ENCODE results near the gene BMPER.

The BMPER gene

DNA sequence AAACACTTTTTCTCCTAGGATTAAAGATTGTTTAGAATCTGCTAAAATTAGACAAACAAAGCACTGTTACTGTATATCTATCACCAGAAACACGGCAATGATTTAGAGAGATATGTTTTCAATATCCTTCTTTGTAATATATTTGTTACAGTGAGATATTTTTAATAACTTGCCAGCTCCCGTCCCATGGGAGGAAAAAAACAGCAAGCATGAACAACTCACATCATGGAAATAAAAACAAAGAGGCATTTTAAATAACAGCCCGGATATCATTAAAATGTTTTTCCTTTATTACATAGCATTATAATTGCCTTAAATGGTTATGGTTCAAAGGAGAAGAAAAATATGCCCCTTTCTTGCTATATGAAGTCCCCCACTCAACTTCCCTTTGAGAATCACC, 272.1 kb downstream of the BMPER start:
- H3K4me1 Mint-ChIP-seq = no peaks in the 10 kb centered on the region
- H3K27me3 Mint-ChIP-seq = no peaks in the 10 kb centered on the region
- DNase-seq (ENCODE audit: low spot score in 2 of 2) (no peak), ATAC-seq (ENCODE audit: low read depth) (no peak)
- no peaks in the 10 kb centered on the region for H3K36me3 Mint-ChIP-seq
- no peaks in the 10 kb centered on the region for H3K9me3 Mint-ChIP-seq
- no peak overlapping the region for H3K27ac Mint-ChIP-seq
- H3K4me3 Mint-ChIP-seq = no peak overlapping the region

DNA sequence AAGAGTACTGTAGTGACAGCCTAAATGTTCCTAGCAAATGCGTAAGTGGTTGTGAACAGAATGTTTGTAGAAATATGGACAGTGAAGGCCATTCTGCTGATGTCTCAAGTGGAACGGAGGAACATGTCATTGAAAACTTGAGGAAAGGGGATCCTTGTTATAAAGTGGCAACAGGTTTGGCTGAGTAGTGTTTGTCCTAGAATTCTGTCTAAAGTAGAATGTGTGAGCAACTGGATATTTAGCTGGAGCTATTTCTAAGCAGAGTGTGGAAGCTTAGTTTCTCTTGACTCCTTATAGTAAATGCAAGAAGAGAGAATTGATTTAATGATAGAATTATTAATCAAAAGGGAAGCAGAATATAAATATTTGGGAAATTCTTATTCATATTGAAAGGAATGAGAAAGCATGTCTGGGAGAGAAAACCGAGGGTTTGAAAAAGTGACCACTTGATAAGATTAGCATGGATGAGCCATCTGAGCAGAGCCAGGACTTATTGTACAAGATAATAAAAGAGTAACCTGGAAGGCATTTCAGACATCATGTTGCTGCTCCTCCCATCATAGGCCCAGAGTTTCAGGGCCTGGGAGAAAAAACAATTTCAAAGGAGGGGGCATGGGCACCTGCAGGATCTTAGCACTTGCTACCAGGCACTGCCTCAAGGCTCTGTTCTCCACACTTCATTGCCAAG, 276.1 kb downstream of the BMPER start:
- Mint-ChIP-seq H3K27me3 (no peaks in the 10 kb centered on the region), H3K4me1 (no peaks in the 10 kb centered on the region), H3K36me3 (no peaks in the 10 kb centered on the region), H3K9me3 (no peaks in the 10 kb centered on the region), H3K27ac (no peak overlapping the region), H3K4me3 (no peak overlapping the region)
- no peak for ATAC-seq (ENCODE audit: low read depth)
- no peak for DNase-seq (ENCODE audit: low spot score in 2 of 2)

GRCh38 chr7:34184466-34184865, 279.1 kb downstream of the BMPER start:
- H3K36me3 Mint-ChIP-seq = no peaks in the 10 kb centered on the region
- no peaks in the 10 kb centered on the region for H3K27me3 Mint-ChIP-seq
- no peaks in the 10 kb centered on the region for H3K4me1 Mint-ChIP-seq
- no peak overlapping the region for H3K4me3 Mint-ChIP-seq
- ATAC-seq (ENCODE audit: low read depth) (no peak), DNase-seq (ENCODE audit: low spot score in 2 of 2) (no peak)
- H3K9me3 Mint-ChIP-seq = peaks cover 1% of the 10 kb centered on the region
- H3K27ac Mint-ChIP-seq = no peak overlapping the region

- DNase-seq (ENCODE audit: low spot score in 2 of 2) = no peak
- no peak for ATAC-seq (ENCODE audit: low read depth)
- Mint-ChIP-seq H3K36me3 (no peaks in the 10 kb centered on the region), H3K27ac (no peak overlapping the region), H3K4me3 (no peak overlapping the region), H3K4me1 (no peaks in the 10 kb centered on the region), H3K9me3 (peaks cover 2% of the 10 kb centered on the region), H3K27me3 (no peaks in the 10 kb centered on the region)
These were observed 282.5 kb downstream of the BMPER start for GRCh38 chr7:34187798-34188307.

GRCh38 chr7:34189031-34189430, 283.7 kb downstream of the BMPER start:
- no peaks in the 10 kb centered on the region for H3K27me3 Mint-ChIP-seq
- no peaks in the 10 kb centered on the region for H3K36me3 Mint-ChIP-seq
- peaks cover 2% of the 10 kb centered on the region for H3K9me3 Mint-ChIP-seq
- ATAC-seq (ENCODE audit: low read depth) = no peak
- H3K4me3 Mint-ChIP-seq = no peak overlapping the region
- no peaks in the 10 kb centered on the region for H3K4me1 Mint-ChIP-seq
- DNase-seq (ENCODE audit: low spot score in 2 of 2) = no peak
- no peak overlapping the region for H3K27ac Mint-ChIP-seq

DNA sequence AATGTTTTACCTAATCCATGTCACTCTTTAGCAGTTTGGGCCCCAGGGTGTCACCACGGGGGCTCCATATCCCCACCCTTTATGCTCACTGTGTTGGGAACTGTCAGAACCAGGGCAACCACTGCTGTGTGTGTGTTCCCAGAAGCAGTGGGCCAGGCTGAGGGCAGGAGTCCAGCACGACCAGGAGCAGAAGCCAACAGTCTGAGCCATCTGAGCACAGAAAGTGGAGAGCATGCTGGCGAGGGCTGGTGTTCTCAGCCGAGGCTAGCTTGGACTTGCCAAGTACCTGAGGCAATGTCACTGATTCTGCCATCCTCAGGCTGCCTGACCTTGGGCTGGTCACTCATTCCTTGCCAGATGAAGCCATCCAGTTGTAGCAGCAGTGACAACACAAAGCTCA, 285.0 kb downstream of the BMPER start:
- no peak for DNase-seq (ENCODE audit: low spot score in 2 of 2)
- H3K27ac Mint-ChIP-seq = no peak overlapping the region
- ATAC-seq (ENCODE audit: low read depth) = no peak
- no peaks in the 10 kb centered on the region for H3K4me1 Mint-ChIP-seq
- no peaks in the 10 kb centered on the region for H3K36me3 Mint-ChIP-seq
- peaks cover 2% of the 10 kb centered on the region for H3K9me3 Mint-ChIP-seq
- H3K4me3 Mint-ChIP-seq = no peak overlapping the region
- no peaks in the 10 kb centered on the region for H3K27me3 Mint-ChIP-seq

- no peak overlapping the region for H3K4me3 Mint-ChIP-seq
- DNase-seq (ENCODE audit: low spot score in 2 of 2) (no peak), ATAC-seq (ENCODE audit: low read depth) (no peak)
- no peaks in the 10 kb centered on the region for H3K4me1 Mint-ChIP-seq
- H3K27me3 Mint-ChIP-seq = no peaks in the 10 kb centered on the region
- no peak overlapping the region for H3K27ac Mint-ChIP-seq
- H3K36me3 Mint-ChIP-seq = no peaks in the 10 kb centered on the region
- peaks cover 2% of the 10 kb centered on the region for H3K9me3 Mint-ChIP-seq
These were observed 285.8 kb downstream of the BMPER start for GRCh38 chr7:34191162-34191561.

GRCh38 chr7:34191771-34192479, 286.6 kb downstream of the BMPER start:
- no peak for DNase-seq (ENCODE audit: low spot score in 2 of 2)
- no peak overlapping the region for H3K4me3 Mint-ChIP-seq
- no peaks in the 10 kb centered on the region for H3K4me1 Mint-ChIP-seq
- peaks cover 2% of the 10 kb centered on the region for H3K9me3 Mint-ChIP-seq
- H3K27me3 Mint-ChIP-seq = no peaks in the 10 kb centered on the region
- no peak for ATAC-seq (ENCODE audit: low read depth)
- H3K27ac Mint-ChIP-seq = no peak overlapping the region
- H3K36me3 Mint-ChIP-seq = no peaks in the 10 kb centered on the region

DNA sequence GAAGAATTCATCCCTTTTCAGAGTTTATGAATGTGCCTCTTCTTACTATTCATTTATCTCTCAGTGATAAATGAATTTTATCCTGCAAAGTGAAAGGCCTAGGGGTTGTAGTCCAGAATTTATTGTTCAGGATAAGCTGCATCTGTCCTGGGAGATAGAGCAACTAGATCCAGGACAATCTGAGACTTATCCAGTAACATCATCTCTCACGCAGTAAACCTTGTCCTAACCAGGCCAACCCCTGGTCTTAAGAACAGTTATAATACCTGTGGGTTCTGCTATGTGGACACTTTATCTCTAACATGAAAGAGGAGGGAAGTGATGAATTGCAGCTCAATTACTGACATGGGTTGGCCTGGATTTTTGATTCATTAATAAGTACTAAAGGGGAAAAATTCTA, 287.6 kb downstream of the BMPER start:
- no peaks in the 10 kb centered on the region for H3K4me1 Mint-ChIP-seq
- H3K36me3 Mint-ChIP-seq = no peaks in the 10 kb centered on the region
- H3K9me3 Mint-ChIP-seq = peaks cover 2% of the 10 kb centered on the region
- H3K4me3 Mint-ChIP-seq = no peak overlapping the region
- no peak overlapping the region for H3K27ac Mint-ChIP-seq
- DNase-seq (ENCODE audit: low spot score in 2 of 2) (no peak), ATAC-seq (ENCODE audit: low read depth) (no peak)
- no peaks in the 10 kb centered on the region for H3K27me3 Mint-ChIP-seq

DNA sequence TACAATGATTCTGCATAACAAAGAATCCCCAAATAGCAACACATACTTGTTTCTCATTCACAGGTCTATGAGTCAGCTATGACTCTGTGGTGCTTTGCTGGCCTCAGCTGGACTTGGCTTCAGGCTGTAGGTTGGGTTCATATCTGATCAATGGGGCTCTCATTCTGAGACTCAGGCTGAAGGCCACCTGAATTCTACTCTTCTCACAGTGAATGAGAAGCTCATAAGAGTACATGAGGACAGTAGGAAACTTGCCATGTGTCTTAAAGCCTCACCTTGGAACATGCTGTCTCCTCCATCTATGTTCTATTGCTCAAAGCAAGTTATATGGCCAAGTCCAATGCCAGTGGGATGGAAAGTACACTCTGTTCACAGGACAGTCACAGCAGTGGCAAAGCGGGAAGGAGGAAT, 292.9 kb downstream of the BMPER start:
- ATAC-seq (ENCODE audit: low read depth) = no peak

More for the DNA sequence above, 292.9 kb downstream of the BMPER start:
- Mint-ChIP-seq H3K4me3 (no peak overlapping the region), H3K27ac (no peak overlapping the region), H3K27me3 (no peaks in the 10 kb centered on the region), H3K36me3 (no peaks in the 10 kb centered on the region), H3K4me1 (no peaks in the 10 kb centered on the region), H3K9me3 (peaks cover 3% of the 10 kb centered on the region)
- DNase-seq (ENCODE audit: low spot score in 2 of 2) = no peak

Data from memory B cell (primary cell).